Measurements from ENCODE around the gene PRKCE. TPM values are rescaled to one million over a fixed set of nuclear protein-coding genes. Genes with fewer than 3 reads are reported as not detected.

PRKCE gene
- total and polyA plus RNA-seq, 2 experiments from 2014 or later = 0.94 to 1.2 TPM

DNA sequence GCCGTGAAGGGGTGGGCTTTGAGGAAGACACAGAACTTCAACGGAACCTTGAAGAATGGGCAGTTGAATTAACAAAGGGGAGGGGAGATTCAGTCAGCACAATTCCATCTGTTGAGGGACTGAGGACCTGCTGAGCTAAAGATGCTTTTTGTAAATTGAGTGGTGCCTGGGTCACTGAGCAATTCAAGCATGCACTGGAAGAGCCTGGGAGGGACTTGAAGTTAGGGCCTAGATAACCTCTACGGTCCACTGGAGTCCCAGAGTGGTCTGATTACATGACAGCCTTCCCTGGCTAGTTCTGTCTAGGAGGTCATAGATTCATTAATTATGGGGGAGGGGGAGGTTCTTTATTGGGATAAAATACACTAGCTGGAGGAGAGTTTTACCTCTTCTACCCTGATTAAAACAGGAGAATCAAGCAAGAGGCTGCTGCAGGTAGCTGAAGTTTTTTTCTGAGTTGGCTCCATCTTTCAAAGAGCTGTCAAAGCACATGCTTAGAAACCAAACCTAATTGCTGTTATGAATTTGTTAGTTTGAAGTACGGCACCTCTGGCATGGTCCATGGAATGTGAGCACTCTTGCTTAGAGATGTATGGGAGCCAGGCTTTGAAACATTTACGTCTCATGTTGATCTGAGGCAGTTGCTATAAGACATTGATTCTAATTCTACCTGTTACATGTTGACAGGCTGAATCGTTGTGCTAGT lies 290.2 kb downstream of the PRKCE start:
- H3K4me3 Mint-ChIP-seq = no peak overlapping the region
- peaks cover 3% of the 10 kb centered on the region; the same call in 1 of the 2 replicates for H3F3A ChIP-seq (replicated peaks; ENCODE audit: low read depth)
- no peaks in the 10 kb centered on the region for H3K9me3 Mint-ChIP-seq
- no peaks in the 10 kb centered on the region for H3K36me3 Mint-ChIP-seq (ENCODE audit: low read depth)
- no peak for ATAC-seq
- no peak overlapping the region for H3K27ac ChIP-seq (ENCODE audit: low read depth)
- TF ChIP-seq, protein P1, sequence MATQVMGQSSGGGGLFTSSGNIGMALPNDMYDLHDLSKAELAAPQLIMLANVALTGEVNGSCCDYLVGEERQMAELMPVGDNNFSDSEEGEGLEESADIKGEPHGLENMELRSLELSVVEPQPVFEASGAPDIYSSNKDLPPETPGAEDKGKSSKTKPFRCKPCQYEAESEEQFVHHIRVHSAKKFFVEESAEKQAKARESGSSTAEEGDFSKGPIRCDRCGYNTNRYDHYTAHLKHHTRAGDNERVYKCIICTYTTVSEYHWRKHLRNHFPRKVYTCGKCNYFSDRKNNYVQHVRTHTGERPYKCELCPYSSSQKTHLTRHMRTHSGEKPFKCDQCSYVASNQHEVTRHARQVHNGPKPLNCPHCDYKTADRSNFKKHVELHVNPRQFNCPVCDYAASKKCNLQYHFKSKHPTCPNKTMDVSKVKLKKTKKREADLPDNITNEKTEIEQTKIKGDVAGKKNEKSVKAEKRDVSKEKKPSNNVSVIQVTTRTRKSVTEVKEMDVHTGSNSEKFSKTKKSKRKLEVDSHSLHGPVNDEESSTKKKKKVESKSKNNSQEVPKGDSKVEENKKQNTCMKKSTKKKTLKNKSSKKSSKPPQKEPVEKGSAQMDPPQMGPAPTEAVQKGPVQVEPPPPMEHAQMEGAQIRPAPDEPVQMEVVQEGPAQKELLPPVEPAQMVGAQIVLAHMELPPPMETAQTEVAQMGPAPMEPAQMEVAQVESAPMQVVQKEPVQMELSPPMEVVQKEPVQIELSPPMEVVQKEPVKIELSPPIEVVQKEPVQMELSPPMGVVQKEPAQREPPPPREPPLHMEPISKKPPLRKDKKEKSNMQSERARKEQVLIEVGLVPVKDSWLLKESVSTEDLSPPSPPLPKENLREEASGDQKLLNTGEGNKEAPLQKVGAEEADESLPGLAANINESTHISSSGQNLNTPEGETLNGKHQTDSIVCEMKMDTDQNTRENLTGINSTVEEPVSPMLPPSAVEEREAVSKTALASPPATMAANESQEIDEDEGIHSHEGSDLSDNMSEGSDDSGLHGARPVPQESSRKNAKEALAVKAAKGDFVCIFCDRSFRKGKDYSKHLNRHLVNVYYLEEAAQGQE (IDR thresholded peaks at IDR 0.05; ENCODE audit: unreplicated experiment) = no peak
- TF ChIP-seq EZH2 (IDR thresholded peaks at IDR 0.05; ENCODE audit: low read depth, unreplicated experiment) = no peak
- no peak for TF ChIP-seq ZNF331 (CRISPR knock-in tag; IDR thresholded peaks at IDR 0.05; ENCODE audit: low read depth)
- TF ChIP-seq ZNF114 (CRISPR knock-in tag; IDR thresholded peaks at IDR 0.05) = no peak
- TF ChIP-seq JUNB (IDR thresholded peaks at IDR 0.05; ENCODE audit: unreplicated experiment) = no peak
- TF ChIP-seq NANOG (IDR thresholded peaks at IDR 0.05; ENCODE audit: borderline replicate concordance) = no peak
- no peak for TF ChIP-seq CREB1 (CRISPR knock-in tag; IDR thresholded peaks at IDR 0.05; ENCODE audit: low read depth)
- no peak for TF ChIP-seq POLR2AphosphoS5 (IDR thresholded peaks at IDR 0.05; ENCODE audit: low read depth)
- TF ChIP-seq, protein P2, sequence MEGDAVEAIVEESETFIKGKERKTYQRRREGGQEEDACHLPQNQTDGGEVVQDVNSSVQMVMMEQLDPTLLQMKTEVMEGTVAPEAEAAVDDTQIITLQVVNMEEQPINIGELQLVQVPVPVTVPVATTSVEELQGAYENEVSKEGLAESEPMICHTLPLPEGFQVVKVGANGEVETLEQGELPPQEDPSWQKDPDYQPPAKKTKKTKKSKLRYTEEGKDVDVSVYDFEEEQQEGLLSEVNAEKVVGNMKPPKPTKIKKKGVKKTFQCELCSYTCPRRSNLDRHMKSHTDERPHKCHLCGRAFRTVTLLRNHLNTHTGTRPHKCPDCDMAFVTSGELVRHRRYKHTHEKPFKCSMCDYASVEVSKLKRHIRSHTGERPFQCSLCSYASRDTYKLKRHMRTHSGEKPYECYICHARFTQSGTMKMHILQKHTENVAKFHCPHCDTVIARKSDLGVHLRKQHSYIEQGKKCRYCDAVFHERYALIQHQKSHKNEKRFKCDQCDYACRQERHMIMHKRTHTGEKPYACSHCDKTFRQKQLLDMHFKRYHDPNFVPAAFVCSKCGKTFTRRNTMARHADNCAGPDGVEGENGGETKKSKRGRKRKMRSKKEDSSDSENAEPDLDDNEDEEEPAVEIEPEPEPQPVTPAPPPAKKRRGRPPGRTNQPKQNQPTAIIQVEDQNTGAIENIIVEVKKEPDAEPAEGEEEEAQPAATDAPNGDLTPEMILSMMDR (conservative IDR thresholded peaks at IDR 0.05; ENCODE audit: low read depth in 2 of 2) = no peak
- H3K4me1 Mint-ChIP-seq = peaks cover 24% of the 10 kb centered on the region
- H3K4me2 ChIP-seq = no peak overlapping the region
- H3K4me1 ChIP-seq (ENCODE audit: insufficient read depth) = no peaks in the 10 kb centered on the region
- no peaks in the 10 kb centered on the region for H3K79me2 ChIP-seq (replicated peaks; ENCODE audit: insufficient read depth)
- H3K36me3 ChIP-seq (ENCODE audit: insufficient read depth) = no peaks in the 10 kb centered on the region
- no peaks in the 10 kb centered on the region for H4K20me1 ChIP-seq (replicated peaks; ENCODE audit: insufficient read depth)
- H2AFZ ChIP-seq = no peak overlapping the region
- no peaks in the 10 kb centered on the region for H3K27me3 ChIP-seq (ENCODE audit: insufficient read depth)
- no peak for DNase-seq (ENCODE audit: low spot score)
- H3K9me2 ChIP-seq (ENCODE audit: insufficient read depth) = no peaks in the 10 kb centered on the region
- no peaks in the 10 kb centered on the region for H3K27me3 Mint-ChIP-seq (ENCODE audit: insufficient read depth, low read depth, poor library complexity)
- no peak overlapping the region for H3K4me3 ChIP-seq
- H3K27ac Mint-ChIP-seq = no peak overlapping the region

DNA sequence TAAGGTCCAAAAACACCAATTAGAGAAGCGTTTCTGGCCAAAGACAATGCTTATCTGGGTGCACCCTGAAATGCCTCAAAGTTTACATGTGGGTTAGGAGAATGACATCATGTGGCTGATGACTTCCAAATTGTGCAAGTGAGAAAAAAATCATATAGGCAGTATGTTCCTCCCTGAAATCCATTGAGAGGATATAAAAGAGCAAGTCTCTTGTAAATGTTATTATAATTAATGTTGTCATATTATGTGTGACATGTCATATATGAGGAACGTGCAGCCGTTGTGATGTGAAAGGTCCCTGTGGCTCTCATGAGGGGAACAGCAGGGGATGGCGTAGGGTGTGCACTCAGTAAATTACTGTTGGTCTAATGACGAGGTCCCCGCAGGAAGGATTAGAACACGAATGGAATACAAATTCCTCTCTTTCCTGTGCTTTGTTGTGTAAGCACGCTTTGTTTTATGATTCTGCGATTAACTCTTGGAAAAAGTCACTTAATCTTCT lies 290.8 kb downstream of the PRKCE start:
- Histone ChIP-seq H3K9me2 (ENCODE audit: insufficient read depth) (no peaks in the 10 kb centered on the region), H4K20me1 (replicated peaks; ENCODE audit: insufficient read depth) (no peaks in the 10 kb centered on the region), H3K36me3 (ENCODE audit: insufficient read depth) (no peaks in the 10 kb centered on the region), H3K4me1 (ENCODE audit: insufficient read depth) (no peaks in the 10 kb centered on the region), H3K79me2 (replicated peaks; ENCODE audit: insufficient read depth) (no peaks in the 10 kb centered on the region), H3F3A (replicated peaks; ENCODE audit: low read depth) (peaks cover 3% of the 10 kb centered on the region; the same call in 1 of the 2 replicates), H2AFZ (no peak overlapping the region), H3K27ac (ENCODE audit: low read depth) (no peak overlapping the region), H3K4me2 (no peak overlapping the region), H3K27me3 (ENCODE audit: insufficient read depth) (no peaks in the 10 kb centered on the region), H3K4me3 (no peak overlapping the region)
- H3K4me3 Mint-ChIP-seq = no peak overlapping the region
- no peaks in the 10 kb centered on the region for H3K27me3 Mint-ChIP-seq (ENCODE audit: insufficient read depth, low read depth, poor library complexity)
- H3K36me3 Mint-ChIP-seq (ENCODE audit: low read depth) = no peaks in the 10 kb centered on the region
- no peaks in the 10 kb centered on the region for H3K9me3 Mint-ChIP-seq
- H3K27ac Mint-ChIP-seq = no peak overlapping the region
- ATAC-seq (no peak), DNase-seq (ENCODE audit: low spot score) (no peak)
- peaks cover 24% of the 10 kb centered on the region for H3K4me1 Mint-ChIP-seq
- TF ChIP-seq, protein P3, sequence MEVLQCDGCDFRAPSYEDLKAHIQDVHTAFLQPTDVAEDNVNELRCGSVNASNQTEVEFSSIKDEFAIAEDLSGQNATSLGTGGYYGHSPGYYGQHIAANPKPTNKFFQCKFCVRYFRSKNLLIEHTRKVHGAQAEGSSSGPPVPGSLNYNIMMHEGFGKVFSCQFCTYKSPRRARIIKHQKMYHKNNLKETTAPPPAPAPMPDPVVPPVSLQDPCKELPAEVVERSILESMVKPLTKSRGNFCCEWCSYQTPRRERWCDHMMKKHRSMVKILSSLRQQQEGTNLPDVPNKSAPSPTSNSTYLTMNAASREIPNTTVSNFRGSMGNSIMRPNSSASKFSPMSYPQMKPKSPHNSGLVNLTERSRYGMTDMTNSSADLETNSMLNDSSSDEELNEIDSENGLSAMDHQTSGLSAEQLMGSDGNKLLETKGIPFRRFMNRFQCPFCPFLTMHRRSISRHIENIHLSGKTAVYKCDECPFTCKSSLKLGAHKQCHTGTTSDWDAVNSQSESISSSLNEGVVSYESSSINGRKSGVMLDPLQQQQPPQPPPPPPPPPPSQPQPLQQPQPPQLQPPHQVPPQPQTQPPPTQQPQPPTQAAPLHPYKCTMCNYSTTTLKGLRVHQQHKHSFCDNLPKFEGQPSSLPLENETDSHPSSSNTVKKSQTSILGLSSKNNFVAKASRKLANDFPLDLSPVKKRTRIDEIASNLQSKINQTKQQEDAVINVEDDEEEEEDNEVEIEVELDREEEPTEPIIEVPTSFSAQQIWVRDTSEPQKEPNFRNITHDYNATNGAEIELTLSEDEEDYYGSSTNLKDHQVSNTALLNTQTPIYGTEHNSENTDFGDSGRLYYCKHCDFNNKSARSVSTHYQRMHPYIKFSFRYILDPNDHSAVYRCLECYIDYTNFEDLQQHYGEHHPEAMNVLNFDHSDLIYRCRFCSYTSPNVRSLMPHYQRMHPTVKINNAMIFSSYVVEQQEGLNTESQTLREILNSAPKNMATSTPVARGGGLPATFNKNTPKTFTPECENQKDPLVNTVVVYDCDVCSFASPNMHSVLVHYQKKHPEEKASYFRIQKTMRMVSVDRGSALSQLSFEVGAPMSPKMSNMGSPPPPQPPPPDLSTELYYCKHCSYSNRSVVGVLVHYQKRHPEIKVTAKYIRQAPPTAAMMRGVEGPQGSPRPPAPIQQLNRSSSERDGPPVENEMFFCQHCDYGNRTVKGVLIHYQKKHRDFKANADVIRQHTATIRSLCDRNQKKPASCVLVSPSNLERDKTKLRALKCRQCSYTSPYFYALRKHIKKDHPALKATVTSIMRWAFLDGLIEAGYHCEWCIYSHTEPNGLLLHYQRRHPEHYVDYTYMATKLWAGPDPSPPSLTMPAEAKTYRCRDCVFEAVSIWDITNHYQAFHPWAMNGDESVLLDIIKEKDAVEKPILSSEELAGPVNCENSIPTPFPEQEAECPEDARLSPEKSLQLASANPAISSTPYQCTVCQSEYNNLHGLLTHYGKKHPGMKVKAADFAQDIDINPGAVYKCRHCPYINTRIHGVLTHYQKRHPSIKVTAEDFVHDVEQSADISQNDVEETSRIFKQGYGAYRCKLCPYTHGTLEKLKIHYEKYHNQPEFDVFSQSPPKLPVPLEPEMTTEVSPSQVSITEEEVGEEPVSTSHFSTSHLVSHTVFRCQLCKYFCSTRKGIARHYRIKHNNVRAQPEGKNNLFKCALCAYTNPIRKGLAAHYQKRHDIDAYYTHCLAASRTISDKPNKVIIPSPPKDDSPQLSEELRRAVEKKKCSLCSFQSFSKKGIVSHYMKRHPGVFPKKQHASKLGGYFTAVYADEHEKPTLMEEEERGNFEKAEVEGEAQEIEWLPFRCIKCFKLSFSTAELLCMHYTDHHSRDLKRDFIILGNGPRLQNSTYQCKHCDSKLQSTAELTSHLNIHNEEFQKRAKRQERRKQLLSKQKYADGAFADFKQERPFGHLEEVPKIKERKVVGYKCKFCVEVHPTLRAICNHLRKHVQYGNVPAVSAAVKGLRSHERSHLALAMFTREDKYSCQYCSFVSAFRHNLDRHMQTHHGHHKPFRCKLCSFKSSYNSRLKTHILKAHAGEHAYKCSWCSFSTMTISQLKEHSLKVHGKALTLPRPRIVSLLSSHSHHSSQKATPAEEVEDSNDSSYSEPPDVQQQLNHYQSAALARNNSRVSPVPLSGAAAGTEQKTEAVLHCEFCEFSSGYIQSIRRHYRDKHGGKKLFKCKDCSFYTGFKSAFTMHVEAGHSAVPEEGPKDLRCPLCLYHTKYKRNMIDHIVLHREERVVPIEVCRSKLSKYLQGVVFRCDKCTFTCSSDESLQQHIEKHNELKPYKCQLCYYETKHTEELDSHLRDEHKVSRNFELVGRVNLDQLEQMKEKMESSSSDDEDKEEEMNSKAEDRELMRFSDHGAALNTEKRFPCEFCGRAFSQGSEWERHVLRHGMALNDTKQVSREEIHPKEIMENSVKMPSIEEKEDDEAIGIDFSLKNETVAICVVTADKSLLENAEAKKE (CRISPR knock-in tag; IDR thresholded peaks at IDR 0.05) = no peak
